K562 (cell line): ENCODE measurements around the gene HSD3B7. TPM values are rescaled to one million over a fixed set of nuclear protein-coding genes. Genes with fewer than 3 reads are reported as not detected.
A peak's percentile ranks its signal among the peaks of the same experiment; 100 is the strongest.

Experiments
- ADNP ChIP-seq: fragments of 200-800 bp; sonication (Bioruptor generic); IDR thresholded peaks from 2 replicates; pipeline ENCODE4 v1.6.1; 2016; ENCODE audit warnings: missing genetic modification characterization, missing compliant biosample characterization
- ARID3B ChIP-seq: fragments of 250-450 bp; sonication (Bioruptor Pico); IDR thresholded peaks from 2 replicates; pipeline ENCODE4 v1.4.0; 2020; ENCODE audit warnings: borderline replicate concordance
- FOXK1 ChIP-seq: sonication (generic); formaldehyde crosslinking; IDR thresholded peaks from 2 replicates; pipeline ENCODE4 v1.8.0; 2022; ENCODE audit warnings: missing genetic modification reagents, mild to moderate bottlenecking, borderline replicate concordance
- HDAC6 ChIP-seq: IDR thresholded peaks from 2 replicates; pipeline ENCODE4 v1.6.1; 2012; ENCODE audit warnings: low read depth, mild to moderate bottlenecking, control low read depth, inconsistent platforms, low read length, moderate library complexity
- ID3 ChIP-seq, 2 experiments: fragments of 250-450 bp in 1 of 2; fragments of 450-650 bp in 1 of 2; sonication (Bioruptor Pico) in 1 of 2; IDR thresholded peaks; 2 replicates each; pipeline versions ENCODE4 v1.6.1 to v1.8.0; 2016 to 2021; ENCODE audit warnings: mild to moderate bottlenecking in 2 of 2, moderate library complexity in 2 of 2, missing compliant biosample characterization in 1 of 2, missing genetic modification characterization in 1 of 2
- MAX ChIP-seq: sonication (generic); formaldehyde crosslinking; IDR thresholded peaks from 2 replicates; pipeline ENCODE4 v1.9.0; 2022; ENCODE audit warnings: mild to moderate bottlenecking, missing genetic modification reagents
- PHF21A ChIP-seq: fragments of 450-650 bp; IDR thresholded peaks from 2 replicates; pipeline ENCODE4 v1.6.1; 2017; ENCODE audit warnings: low read depth, borderline replicate concordance
- PKNOX1 ChIP-seq: fragments of 450-650 bp; IDR thresholded peaks from 2 replicates; pipeline ENCODE4 v1.6.1; 2016
- PREB ChIP-seq: sonication (generic); formaldehyde crosslinking; IDR thresholded peaks from 2 replicates; pipeline ENCODE4 v1.8.1; 2023; ENCODE audit warnings: mild to moderate bottlenecking, missing genetic modification reagents
- RERE ChIP-seq: sonication (generic); formaldehyde crosslinking; IDR thresholded peaks from 2 replicates; pipeline ENCODE4 v1.8.0; 2023; ENCODE audit warnings: missing genetic modification reagents, mild to moderate bottlenecking, borderline replicate concordance
- YBX1 ChIP-seq: fragments of 450-650 bp; IDR thresholded peaks from 2 replicates; pipeline ENCODE4 v1.7.1; 2016; ENCODE audit warnings: mild to moderate bottlenecking
- polyA plus RNA-seq, 8 experiments: library from polyadenylated mRNA; depleted of rRNA in 4 of 8; stranded (reverse) in 5 of 8; unstranded in 3 of 8; fragments of >200 nt; fragmentation: Nextera tagmentation in 2 of 8; fragmentation: Illumina TruSeq in 1 of 8; extraction: Ambion mirVana in 2 of 8; extraction: Trizol in 1 of 8; gene quantifications; 2 replicates each; pipeline versions ENCODE4 v1.2.1 to v1.2.3, GENCODE V29; 2011 to 2014; ENCODE audit warnings: inconsistent platforms in 1 of 8, missing spikeins in 1 of 8
- total RNA-seq, 7 experiments: library from RNA; depleted of rRNA in 6 of 7; stranded (reverse); fragments of >200 nt in 6 of 7; fragmentation: Illumina TruSeq in 2 of 7; extraction: Trizol in 2 of 7; gene quantifications; 2 replicates each; pipeline versions ENCODE4 v1.2.1 to v1.2.3, GENCODE V29; 2011 to 2021; ENCODE audit warnings: low replicate concordance in 1 of 7

The HSD3B7 gene
- total and polyA plus RNA-seq, 9 of the 15 experiments (the other 6 are each of a cell fraction or from before 2014, with no cell fraction given), result 5.4 to 49.1 (median 23.0) TPM

- no peak for TF ChIP-seq ADNP (tag)
- no peak for TF ChIP-seq FOXK1 (CRISPR knock-in tag)
- TF ChIP-seq RERE (CRISPR knock-in tag), result no peak
- peak; percentile 65 for TF ChIP-seq PKNOX1
- no peak for TF ChIP-seq ARID3B (CRISPR knock-in tag)
- no peak for TF ChIP-seq PHF21A
- no peak for TF ChIP-seq PREB (CRISPR knock-in tag)
- TF ChIP-seq MAX (CRISPR knock-in tag), result no peak; the same call in 1 of the 2 replicates
- no peak for TF ChIP-seq ID3 (CRISPR knock-in tag; IDR thresholded peaks at IDR 0.05)
- TF ChIP-seq ID3 (tag; IDR thresholded peaks at IDR 0.05), result peak; percentile 76
- TF ChIP-seq HDAC6, result no peak
- TF ChIP-seq YBX1, result no peak
Measured at GRCh38 chr16:30949650-30950515, 35.1 kb upstream of the HSD3B7 start (continued).
